HepG2 (cell line): ENCODE measurements around the gene MTUS2.

Source experiments
- MED8 ChIP-seq: sonication (generic); formaldehyde crosslinking; IDR thresholded peaks from 2 replicates; pipeline ENCODE4 v1.8.1; 2023; ENCODE audit warnings: mild to moderate bottlenecking, missing genetic modification reagents; ENCODE audit not compliant: insufficient replicate concordance
- NFYB ChIP-seq: sonication (generic); formaldehyde crosslinking; IDR thresholded peaks from 2 replicates; pipeline ENCODE4 v1.4.0; 2020; ENCODE audit warnings: missing genetic modification reagents
- NPAS2 ChIP-seq: sonication (generic); formaldehyde crosslinking; IDR thresholded peaks from 2 replicates; pipeline ENCODE4 v1.8.0; 2022; ENCODE audit warnings: mild to moderate bottlenecking, missing genetic modification reagents, borderline replicate concordance
- ZC3H4 ChIP-seq: sonication (generic); formaldehyde crosslinking; IDR thresholded peaks from 2 replicates; pipeline ENCODE4 v1.4.0; 2020; ENCODE audit warnings: missing genetic modification reagents, borderline replicate concordance
- ZNF737 ChIP-seq: sonication (generic); formaldehyde crosslinking; IDR thresholded peaks from 2 replicates; pipeline ENCODE4 v1.5.0; 2020; ENCODE audit warnings: missing genetic modification reagents, mild to moderate bottlenecking, borderline replicate concordance
- TF ChIP-seq, protein P1 (sequence below): sonication (generic); formaldehyde crosslinking; conservative IDR thresholded peaks from 2 replicates; pipeline ENCODE4 v1.4.0; 2020; ENCODE audit warnings: missing genetic modification reagents
- TF ChIP-seq, protein P2 (sequence below): sonication (generic); formaldehyde crosslinking; IDR thresholded peaks from 2 replicates; pipeline ENCODE4 v1.5.1; 2020; ENCODE audit warnings: mild to moderate bottlenecking, missing genetic modification reagents, borderline replicate concordance
- TF ChIP-seq, protein P3 (sequence below): sonication (generic); formaldehyde crosslinking; IDR thresholded peaks from 2 replicates; pipeline ENCODE4 v1.5.0; 2020; ENCODE audit warnings: missing genetic modification reagents, mild to moderate bottlenecking, borderline replicate concordance
- TF ChIP-seq, protein P4 (sequence below), 2 experiments: IDR thresholded peaks; 2 replicates each; pipeline ENCODE4 v1.6.1; 2011 to 2012; ENCODE audit warnings: low read length in 2 of 2, borderline replicate concordance in 1 of 2, low read depth in 1 of 2, mild to moderate bottlenecking in 1 of 2, moderate library complexity in 1 of 2

DNA sequence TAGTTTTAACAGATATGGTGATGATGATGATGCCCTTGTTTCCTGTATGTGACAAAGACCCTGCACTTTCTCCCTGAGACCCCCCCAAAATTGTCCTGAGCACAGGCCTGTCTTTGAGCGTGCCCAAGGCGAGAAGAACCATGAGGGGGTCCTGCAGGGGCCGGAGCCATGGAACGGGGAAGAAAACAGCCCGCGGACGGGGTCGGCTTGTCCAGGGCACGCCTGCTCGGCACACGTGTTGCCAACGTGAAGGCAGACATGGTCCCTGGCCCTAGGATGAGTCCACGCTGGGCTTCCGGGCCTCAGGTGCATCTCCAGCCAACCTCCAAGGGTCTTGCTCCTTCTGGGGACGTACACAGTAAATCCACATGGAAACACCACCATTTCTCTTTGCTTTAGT is 684.6 kb downstream of the MTUS2 start:
- TF ChIP-seq, protein P1, sequence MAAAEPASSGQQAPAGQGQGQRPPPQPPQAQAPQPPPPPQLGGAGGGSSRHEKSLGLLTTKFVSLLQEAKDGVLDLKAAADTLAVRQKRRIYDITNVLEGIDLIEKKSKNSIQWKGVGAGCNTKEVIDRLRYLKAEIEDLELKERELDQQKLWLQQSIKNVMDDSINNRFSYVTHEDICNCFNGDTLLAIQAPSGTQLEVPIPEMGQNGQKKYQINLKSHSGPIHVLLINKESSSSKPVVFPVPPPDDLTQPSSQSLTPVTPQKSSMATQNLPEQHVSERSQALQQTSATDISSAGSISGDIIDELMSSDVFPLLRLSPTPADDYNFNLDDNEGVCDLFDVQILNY (CRISPR knock-in tag), result no peak
- TF ChIP-seq, protein P2, sequence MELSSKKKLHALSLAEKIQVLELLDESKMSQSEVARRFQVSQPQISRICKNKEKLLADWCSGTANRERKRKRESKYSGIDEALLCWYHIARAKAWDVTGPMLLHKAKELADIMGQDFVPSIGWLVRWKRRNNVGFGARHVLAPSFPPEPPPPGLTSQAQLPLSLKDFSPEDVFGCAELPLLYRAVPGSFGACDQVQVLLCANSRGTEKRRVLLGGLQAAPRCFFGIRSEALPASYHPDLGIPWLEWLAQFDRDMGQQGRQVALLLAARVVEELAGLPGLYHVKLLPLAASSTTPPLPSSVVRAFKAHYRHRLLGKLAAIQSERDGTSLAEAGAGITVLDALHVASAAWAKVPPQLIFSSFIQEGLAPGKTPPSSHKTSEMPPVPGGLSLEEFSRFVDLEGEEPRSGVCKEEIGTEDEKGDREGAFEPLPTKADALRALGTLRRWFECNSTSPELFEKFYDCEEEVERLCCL, result no peak
- TF ChIP-seq MED8 (CRISPR knock-in tag), result no peak
- no peak for TF ChIP-seq ZNF737 (CRISPR knock-in tag)
- TF ChIP-seq NFYB (CRISPR knock-in tag), result no peak
- no peak for TF ChIP-seq NPAS2
- TF ChIP-seq ZC3H4, result no peak
- TF ChIP-seq, protein P3, sequence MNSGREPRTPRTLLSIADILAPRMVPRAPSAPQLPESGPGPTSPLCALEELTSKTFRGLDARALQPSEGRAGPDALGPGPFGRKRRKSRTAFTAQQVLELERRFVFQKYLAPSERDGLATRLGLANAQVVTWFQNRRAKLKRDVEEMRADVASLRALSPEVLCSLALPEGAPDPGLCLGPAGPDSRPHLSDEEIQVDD (CRISPR knock-in tag), result no peak
- TF ChIP-seq, protein P4, sequence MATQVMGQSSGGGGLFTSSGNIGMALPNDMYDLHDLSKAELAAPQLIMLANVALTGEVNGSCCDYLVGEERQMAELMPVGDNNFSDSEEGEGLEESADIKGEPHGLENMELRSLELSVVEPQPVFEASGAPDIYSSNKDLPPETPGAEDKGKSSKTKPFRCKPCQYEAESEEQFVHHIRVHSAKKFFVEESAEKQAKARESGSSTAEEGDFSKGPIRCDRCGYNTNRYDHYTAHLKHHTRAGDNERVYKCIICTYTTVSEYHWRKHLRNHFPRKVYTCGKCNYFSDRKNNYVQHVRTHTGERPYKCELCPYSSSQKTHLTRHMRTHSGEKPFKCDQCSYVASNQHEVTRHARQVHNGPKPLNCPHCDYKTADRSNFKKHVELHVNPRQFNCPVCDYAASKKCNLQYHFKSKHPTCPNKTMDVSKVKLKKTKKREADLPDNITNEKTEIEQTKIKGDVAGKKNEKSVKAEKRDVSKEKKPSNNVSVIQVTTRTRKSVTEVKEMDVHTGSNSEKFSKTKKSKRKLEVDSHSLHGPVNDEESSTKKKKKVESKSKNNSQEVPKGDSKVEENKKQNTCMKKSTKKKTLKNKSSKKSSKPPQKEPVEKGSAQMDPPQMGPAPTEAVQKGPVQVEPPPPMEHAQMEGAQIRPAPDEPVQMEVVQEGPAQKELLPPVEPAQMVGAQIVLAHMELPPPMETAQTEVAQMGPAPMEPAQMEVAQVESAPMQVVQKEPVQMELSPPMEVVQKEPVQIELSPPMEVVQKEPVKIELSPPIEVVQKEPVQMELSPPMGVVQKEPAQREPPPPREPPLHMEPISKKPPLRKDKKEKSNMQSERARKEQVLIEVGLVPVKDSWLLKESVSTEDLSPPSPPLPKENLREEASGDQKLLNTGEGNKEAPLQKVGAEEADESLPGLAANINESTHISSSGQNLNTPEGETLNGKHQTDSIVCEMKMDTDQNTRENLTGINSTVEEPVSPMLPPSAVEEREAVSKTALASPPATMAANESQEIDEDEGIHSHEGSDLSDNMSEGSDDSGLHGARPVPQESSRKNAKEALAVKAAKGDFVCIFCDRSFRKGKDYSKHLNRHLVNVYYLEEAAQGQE (IDR thresholded peaks at IDR 0.05; ENCODE audit: borderline replicate concordance in 1 of 2, low read depth in 1 of 2, low read length in 2 of 2), result no peak
